Pons (tissue), 1 donor: ENCODE measurements around the gene NR2F6.
A peak's percentile ranks its signal among the peaks of the same experiment; 100 is the strongest.

Experiments
- DNase-seq: peaks from one replicate; pipeline ENCODE4 v3.0.0-alpha.2; 2016; ENCODE audit warnings: low spot score

The NR2F6 gene

DNA sequence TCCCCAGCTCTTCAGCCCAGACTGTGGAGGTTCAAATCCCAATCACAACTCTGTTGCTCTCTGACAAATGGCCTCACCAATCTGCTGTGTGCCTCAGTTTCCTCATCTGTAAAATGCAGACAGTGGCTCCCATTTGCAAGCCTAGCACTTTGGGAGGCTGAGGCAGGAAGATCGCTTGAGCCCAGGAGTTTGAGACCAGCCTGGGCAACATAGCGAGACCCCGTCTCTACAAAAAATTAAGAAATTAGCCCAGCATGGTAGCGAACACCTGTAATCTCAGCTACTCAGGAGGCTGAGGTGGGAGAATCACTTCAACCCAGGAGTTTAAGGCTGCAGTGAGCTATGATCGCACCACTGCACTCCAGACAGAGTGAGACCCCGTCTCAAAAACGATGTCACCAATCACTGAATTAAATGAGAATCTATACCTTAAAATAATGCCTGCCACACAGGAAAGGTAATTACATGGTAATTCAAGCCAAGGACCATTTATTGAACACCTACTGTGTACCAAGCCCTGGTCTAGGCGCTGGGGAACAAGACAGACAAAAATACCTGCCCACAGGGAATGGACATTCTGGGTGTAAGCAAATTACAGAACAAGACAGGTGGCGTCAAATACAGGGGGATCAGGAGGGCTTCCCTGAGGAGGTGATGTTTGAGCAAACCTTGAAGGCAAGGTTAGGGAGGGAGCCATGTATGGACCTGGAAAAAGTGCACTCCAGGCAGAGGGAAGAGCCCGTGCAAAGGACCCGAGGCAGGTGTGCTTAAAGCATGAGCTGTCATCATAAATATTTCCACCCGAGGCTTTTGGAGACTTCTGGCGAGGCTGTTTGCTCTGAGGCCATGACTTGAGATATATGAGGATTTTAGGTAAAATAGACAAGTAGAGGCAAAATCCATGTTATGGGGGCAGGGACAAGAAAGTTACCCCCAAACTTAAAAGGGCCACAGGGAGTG, 7.7 kb downstream of the NR2F6 start:
- no peak for DNase-seq

- DNase-seq, result no peak
These were observed 8.7 kb downstream of the NR2F6 start for GRCh38 chr19:17236811-17237543.

DNA sequence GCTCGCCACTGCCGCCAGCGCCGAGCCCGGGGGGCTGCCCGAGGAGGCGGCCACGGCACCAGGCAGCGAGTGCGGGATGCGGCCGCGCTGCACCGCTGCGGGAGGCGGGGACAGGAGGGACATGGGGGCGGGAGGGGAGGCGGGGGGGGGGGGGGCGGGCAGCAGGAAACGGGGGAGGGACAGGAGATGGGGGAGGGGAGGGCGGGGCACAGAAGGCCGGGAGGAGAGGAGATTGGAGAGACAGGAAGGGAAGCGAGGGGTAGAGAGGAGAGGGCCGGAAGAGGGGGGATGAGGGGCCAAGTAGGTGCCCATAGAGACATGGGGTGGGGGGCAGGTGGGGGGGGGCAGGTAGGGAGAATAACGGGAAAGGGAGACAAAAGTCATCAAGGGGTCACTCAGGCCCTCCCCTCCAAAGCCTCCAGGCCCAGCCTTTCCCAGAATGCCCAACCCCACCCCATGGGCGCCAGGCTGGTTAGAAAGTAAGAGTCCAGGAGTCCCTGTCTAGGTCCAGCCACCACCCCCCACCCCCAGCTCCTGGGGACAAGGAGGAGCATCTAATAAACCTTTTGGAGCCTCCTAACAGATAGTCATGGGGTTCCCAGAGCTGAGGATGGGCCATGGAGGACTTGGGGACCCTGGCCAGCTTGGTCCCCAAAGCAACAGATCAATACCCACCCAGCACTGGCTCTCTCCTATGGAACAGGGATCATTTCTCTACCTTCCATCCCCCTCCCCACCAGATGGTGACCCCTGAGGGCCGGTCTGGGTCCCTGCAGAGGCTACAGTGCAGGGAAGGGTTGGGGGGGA, 9.5 kb downstream of the NR2F6 start:
- DNase-seq, result no peak

DNA sequence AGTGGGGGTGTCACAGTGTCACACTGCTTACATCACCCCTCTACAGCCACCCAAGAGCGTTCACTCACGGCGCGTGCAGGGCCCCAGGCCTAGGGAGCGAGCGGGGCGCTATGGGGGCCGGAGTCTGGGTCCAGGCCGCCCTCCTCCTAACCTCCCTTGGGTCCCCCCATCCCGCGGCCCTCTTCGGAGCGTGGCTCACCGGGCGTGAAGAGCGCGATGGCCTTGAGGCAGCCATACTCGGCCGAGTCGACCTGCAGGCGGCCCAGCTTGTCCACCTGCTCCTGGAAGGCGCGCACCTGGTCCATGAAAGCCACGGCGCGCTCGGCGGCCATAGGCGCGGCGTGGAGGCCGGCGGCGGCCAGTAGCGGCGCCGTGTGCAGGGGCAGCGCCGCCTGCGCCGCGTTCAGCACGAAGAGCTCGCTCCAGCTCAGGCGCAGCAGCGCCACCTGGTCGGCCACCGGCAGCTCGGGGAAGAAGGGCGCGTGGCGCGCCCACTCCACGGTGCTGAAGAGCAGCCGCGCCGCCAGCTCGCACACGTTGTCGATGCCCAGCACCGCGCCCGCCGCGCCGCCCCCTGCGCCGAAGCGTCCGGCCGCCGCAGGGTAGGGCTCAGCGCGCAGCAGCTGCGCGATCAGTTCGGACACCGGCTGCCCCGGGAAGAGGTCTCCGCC, 10.3 kb downstream of the NR2F6 start:
- peak; percentile 43 for DNase-seq

GRCh38 chr19:17234911-17235299, 10.8 kb downstream of the NR2F6 start:
- no peak for DNase-seq

- DNase-seq, result no peak
These were observed 13.5 kb downstream of the NR2F6 start for GRCh38 chr19:17232258-17232657.

- no peak for DNase-seq
These were observed 15.8 kb downstream of the NR2F6 start for GRCh38 chr19:17229890-17230289.

GRCh38 chr19:17227798-17228367, 17.8 kb downstream of the NR2F6 start:
- no peak for DNase-seq

- DNase-seq, result peak; percentile 98
These were observed 19.5 kb downstream of the NR2F6 start, which contains the start of gene OCEL1 for GRCh38 chr19:17226002-17226933. TSS of gene OCEL1 (plus strand) at chr19:17226226. CDS start at chr19:17226248, 22 bp downstream.

GRCh38 chr19:17225053-17225452, 20.7 kb downstream of the NR2F6 start:
- no peak for DNase-seq

- DNase-seq, result no peak
These were observed 25.4 kb downstream of the NR2F6 start for GRCh38 chr19:17220207-17220758.

DNA sequence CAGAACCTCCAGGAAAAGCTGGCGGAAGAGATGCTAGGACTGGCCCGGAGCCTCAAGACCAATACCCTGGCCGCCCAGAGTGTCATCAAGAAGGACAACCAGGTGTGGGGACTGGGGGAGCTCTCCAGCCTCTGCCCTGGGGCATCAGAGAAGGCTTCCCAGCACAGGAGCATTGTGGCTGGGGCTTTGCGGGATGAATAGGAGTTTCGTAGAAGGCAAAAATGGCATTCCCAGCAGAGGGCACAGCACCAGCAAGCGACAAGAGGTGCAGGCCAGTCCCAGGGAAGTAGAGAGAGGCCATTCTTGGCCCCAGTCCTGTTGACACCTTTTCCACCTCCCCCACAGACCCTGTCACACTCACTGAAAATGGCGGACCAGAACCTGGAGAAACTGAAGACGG, 26.4 kb downstream of the NR2F6 start:
- DNase-seq, result no peak

DNA sequence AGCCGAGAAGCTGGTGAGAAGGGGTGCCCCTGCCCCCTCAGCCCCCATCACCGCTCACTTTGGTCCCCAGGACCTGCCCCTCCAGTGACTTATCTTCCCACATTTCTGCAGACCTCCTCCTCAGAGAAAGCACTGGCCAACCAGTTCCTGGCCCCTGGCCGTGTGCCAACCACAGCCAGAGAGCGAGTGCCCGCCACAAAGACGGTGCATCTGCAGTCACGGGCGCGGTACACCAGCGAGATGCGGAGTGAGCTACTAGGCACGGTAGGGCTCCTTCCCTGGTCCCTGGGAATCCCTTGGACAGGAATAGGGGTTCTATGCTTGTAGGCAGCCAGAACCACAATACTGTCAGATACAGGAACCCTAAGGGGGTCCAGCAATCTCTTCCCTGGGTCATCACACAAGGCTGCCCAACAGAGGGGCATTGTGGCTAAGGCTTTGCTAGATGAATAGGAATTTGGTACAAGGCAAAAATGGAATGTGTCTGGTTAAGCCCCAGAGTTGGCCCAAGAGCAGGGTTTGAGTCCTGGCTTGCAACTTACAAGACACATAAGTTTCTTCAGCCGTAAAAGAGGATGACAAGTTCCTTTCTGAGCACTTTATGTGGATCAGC, 29.6 kb downstream of the NR2F6 start:
- no peak for DNase-seq

GRCh38 chr19:17215127-17215971, 30.4 kb downstream of the NR2F6 start, which contains the start of gene USE1:
TSS of gene USE1 (plus strand) at chr19:17215357. CDS start at chr19:17215406, 49 bp downstream.
- peak; percentile 89 for DNase-seq

GRCh38 chr19:17214508-17215126, 31.1 kb downstream of the NR2F6 start:
- DNase-seq, result no peak

DNA sequence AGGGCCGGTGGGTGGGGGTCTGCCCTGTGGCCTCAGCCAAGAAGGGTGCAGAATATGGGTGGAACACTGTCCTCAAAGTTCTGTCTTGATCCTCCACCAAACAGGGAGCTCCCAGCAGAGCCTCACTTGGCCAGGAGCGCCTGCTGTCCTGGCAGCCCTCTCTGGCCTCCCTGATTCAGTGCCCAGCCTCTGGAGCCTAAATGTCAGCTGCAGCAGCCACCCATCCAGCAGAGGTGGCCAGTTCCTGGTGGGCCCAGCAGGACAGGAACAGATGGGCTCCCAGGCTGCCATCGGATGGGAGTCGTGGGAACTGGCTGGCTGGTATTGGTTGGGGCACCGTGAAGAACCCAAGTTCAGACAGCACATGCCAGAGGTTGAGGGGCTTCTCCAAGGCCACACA, 32.4 kb downstream of the NR2F6 start:
- DNase-seq, result no peak

DNA sequence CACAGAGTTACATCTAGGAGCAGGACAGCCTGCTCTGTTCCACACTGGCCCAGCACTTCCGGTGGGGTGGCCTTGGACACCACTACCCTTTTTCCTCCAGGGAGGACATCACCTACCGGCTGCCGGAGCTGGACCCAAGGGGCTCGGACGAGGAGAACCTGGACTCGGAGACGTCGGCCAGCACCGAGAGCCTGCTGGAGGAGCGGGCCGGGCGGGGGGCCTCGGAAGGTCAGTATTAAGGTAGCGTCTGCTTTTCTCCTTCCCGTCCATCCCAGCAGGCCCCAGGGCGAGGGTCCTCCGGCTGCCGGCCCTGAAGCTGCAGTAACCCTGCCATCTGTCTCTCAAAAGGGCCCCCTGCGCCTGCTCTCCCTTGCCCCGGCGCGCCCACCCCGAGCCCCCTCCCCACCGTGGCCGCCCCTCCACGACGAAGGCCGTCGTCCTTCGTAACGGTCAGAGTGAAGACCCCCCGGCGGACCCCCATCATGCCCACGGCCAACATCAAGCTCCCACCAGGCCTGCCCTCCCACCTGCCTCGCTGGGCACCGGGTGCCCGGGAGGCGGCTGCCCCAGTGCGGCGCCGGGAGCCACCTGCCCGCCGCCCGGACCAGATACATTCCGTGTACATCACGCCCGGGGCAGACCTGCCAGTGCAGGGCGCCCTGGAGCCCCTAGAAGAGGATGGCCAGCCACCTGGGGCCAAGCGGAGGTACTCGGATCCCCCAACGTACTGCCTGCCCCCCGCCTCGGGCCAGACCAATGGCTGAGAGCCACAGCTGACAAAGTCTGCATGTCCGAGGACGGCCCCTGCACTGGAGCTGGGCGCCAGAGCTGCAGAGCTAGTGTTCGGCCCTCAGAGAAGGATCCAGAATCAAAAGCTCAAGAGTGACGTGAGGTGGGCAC, 33.9 kb downstream of the NR2F6 start:
- DNase-seq, result no peak
